Measurements from ENCODE around the gene TMEM127.

GRCh38 chr2:96233880-96234316 is 31.9 kb downstream of the TMEM127 start:
- TF ChIP-seq, protein P1, sequence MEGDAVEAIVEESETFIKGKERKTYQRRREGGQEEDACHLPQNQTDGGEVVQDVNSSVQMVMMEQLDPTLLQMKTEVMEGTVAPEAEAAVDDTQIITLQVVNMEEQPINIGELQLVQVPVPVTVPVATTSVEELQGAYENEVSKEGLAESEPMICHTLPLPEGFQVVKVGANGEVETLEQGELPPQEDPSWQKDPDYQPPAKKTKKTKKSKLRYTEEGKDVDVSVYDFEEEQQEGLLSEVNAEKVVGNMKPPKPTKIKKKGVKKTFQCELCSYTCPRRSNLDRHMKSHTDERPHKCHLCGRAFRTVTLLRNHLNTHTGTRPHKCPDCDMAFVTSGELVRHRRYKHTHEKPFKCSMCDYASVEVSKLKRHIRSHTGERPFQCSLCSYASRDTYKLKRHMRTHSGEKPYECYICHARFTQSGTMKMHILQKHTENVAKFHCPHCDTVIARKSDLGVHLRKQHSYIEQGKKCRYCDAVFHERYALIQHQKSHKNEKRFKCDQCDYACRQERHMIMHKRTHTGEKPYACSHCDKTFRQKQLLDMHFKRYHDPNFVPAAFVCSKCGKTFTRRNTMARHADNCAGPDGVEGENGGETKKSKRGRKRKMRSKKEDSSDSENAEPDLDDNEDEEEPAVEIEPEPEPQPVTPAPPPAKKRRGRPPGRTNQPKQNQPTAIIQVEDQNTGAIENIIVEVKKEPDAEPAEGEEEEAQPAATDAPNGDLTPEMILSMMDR (IDR thresholded peaks at IDR 0.05; ENCODE audit: poor library complexity) = no peak
- TF ChIP-seq EZH2 (IDR thresholded peaks at IDR 0.05; ENCODE audit: borderline replicate concordance) (no peak), EZH2phosphoT487 (IDR thresholded peaks at IDR 0.05; ENCODE audit: low read depth, severe bottlenecking, unreplicated experiment) (no peak)

Data from hepatocyte (in vitro differentiated cells).